Measurements from ENCODE around the gene SMYD3.

DNA sequence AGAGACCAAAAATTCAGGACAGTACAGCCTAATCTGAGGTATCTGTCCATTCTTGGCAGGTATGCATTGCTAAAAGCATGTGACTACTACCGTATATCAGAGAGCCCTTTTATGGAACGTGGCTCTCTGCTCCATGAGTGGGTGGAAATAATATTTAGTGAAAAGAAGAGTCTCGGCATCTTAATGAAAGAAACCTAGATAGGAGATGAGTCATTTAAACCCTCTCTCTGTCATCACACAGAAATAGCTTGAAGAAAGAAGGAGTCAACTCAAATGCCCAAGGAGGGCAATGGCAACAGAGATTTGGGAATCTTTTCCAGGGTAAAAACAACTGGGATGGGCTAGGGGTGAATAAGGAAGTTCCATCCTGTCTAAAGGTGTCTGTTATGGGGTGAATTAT is 528.2 kb downstream of the SMYD3 start:
- TF ChIP-seq SIN3A (IDR thresholded peaks at IDR 0.05; ENCODE audit: borderline replicate concordance, insufficient read depth, low read depth, low read length) = no peak
- TF ChIP-seq, protein P1, sequence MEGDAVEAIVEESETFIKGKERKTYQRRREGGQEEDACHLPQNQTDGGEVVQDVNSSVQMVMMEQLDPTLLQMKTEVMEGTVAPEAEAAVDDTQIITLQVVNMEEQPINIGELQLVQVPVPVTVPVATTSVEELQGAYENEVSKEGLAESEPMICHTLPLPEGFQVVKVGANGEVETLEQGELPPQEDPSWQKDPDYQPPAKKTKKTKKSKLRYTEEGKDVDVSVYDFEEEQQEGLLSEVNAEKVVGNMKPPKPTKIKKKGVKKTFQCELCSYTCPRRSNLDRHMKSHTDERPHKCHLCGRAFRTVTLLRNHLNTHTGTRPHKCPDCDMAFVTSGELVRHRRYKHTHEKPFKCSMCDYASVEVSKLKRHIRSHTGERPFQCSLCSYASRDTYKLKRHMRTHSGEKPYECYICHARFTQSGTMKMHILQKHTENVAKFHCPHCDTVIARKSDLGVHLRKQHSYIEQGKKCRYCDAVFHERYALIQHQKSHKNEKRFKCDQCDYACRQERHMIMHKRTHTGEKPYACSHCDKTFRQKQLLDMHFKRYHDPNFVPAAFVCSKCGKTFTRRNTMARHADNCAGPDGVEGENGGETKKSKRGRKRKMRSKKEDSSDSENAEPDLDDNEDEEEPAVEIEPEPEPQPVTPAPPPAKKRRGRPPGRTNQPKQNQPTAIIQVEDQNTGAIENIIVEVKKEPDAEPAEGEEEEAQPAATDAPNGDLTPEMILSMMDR (IDR thresholded peaks at IDR 0.05) = no peak
- TF ChIP-seq, protein P2, sequence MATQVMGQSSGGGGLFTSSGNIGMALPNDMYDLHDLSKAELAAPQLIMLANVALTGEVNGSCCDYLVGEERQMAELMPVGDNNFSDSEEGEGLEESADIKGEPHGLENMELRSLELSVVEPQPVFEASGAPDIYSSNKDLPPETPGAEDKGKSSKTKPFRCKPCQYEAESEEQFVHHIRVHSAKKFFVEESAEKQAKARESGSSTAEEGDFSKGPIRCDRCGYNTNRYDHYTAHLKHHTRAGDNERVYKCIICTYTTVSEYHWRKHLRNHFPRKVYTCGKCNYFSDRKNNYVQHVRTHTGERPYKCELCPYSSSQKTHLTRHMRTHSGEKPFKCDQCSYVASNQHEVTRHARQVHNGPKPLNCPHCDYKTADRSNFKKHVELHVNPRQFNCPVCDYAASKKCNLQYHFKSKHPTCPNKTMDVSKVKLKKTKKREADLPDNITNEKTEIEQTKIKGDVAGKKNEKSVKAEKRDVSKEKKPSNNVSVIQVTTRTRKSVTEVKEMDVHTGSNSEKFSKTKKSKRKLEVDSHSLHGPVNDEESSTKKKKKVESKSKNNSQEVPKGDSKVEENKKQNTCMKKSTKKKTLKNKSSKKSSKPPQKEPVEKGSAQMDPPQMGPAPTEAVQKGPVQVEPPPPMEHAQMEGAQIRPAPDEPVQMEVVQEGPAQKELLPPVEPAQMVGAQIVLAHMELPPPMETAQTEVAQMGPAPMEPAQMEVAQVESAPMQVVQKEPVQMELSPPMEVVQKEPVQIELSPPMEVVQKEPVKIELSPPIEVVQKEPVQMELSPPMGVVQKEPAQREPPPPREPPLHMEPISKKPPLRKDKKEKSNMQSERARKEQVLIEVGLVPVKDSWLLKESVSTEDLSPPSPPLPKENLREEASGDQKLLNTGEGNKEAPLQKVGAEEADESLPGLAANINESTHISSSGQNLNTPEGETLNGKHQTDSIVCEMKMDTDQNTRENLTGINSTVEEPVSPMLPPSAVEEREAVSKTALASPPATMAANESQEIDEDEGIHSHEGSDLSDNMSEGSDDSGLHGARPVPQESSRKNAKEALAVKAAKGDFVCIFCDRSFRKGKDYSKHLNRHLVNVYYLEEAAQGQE (IDR thresholded peaks at IDR 0.05; ENCODE audit: insufficient read depth in 1 of 2, low read depth in 2 of 2, low read length in 1 of 2) = no peak
- no peak for TF ChIP-seq TCF7L2 (IDR thresholded peaks at IDR 0.05; ENCODE audit: low read depth, low read length)
- no peak for TF ChIP-seq POLR2AphosphoS5 (IDR thresholded peaks at IDR 0.05; ENCODE audit: low read depth, low read length)

All from Panc1 (cell line).